GM12878 (cell line): ENCODE results near the gene C15orf39. TPM values are rescaled to one million over a fixed set of nuclear protein-coding genes. Genes with fewer than 3 reads are reported as not detected.

Experiments used
- ATAC-seq: fragments of 200-7000 bp; cut with Tn5 transposase; 3 replicates; pipeline ENCODE4 v1.9.1; 2020; ENCODE audit warnings: mild to moderate bottlenecking, moderate library complexity
- BruUV-seq: library from RNA; stranded (reverse); fragments of 400-500 nt; replicated peaks from 2 replicates; lab custom pipeline; 2021; lab: Mats Ljungman, UMichigan
- CTCF ChIA-PET: fragments of 300-600 bp; sonication (Branson Sonifier 250); formaldehyde crosslinking; extraction: SDS; loops from one replicate; lab custom pipeline; 2021; ENCODE audit warnings: inconsistent platforms; lab: Yijun Ruan, JAX
- POLR2A ChIA-PET: fragments of 350-600 bp; formaldehyde crosslinking; extraction: SDS; loops from one replicate; lab custom pipeline; 2021; ENCODE audit warnings: inconsistent platforms; lab: Charles Lee
- RAD21 ChIA-PET: fragments of 300-600 bp; sonication (Branson Sonifier 250); formaldehyde crosslinking; loops from one replicate; lab custom pipeline; 2023; ENCODE audit warnings: antibody characterized with exemption; ENCODE audit not compliant: unreplicated experiment; lab: Charles Lee
- SMC1A ChIA-PET: fragments of 300-600 bp; sonication (Branson Sonifier 250); formaldehyde crosslinking; loops from one replicate; lab custom pipeline; 2023; ENCODE audit not compliant: unreplicated experiment, uncharacterized antibody; lab: Charles Lee
- DNase-seq: peaks from one replicate; pipeline ENCODE4 v3.0.0-alpha.2; 2011; ENCODE audit warnings: low read depth, low spot score
- FAIRE-seq: peaks from 3 replicates; lab custom pipeline; 2011; peaks lifted over from hg19 to GRCh38; lab: Jason Lieb, UNC
- H2AFZ ChIP-seq: 2 replicates; pipeline ENCODE4 v1.6.0; 2011; ENCODE audit warnings: low read depth, low read length, control low read depth; ENCODE audit not compliant: control insufficient read depth
- H3K27ac ChIP-seq: 2 replicates; pipeline ENCODE4 v1.5.1; 2011; ENCODE audit warnings: control low read depth; ENCODE audit not compliant: control insufficient read depth, insufficient read depth
- H3K27me3 ChIP-seq, 2 experiments: replicated peaks in 1 of 2; 2 replicates each; pipeline versions ENCODE4 v1.6.0 to v1.6.1; 2011; ENCODE audit warnings: low read length in 1 of 2; ENCODE audit not compliant: control insufficient read depth in 2 of 2, insufficient read depth in 2 of 2
- H3K36me3 ChIP-seq, 2 experiments: 2 replicates each; pipeline ENCODE4 v1.5.1; 2011; ENCODE audit warnings: low read length in 1 of 2; ENCODE audit not compliant: control insufficient read depth in 2 of 2, insufficient read depth in 2 of 2
- H3K4me1 ChIP-seq: 2 replicates; pipeline ENCODE4 v1.6.1; 2011; ENCODE audit warnings: mild to moderate bottlenecking, low read length, moderate library complexity, mixed read lengths; ENCODE audit not compliant: control insufficient read depth, insufficient read depth
- H3K4me2 ChIP-seq: 2 replicates; pipeline ENCODE4 v1.6.0; 2011; ENCODE audit warnings: control low read depth; ENCODE audit not compliant: control insufficient read depth, insufficient read depth
- H3K4me3 ChIP-seq: fragments of 200-600 bp; sonication (generic); 2 replicates; pipeline ENCODE4 v1.5.1; 2016
- H3K79me2 ChIP-seq: 2 replicates; pipeline ENCODE4 v1.6.0; 2011; ENCODE audit warnings: low read length; ENCODE audit not compliant: control insufficient read depth, insufficient read depth
- H3K9ac ChIP-seq: 2 replicates; pipeline ENCODE4 v1.8.0; 2011; ENCODE audit warnings: low read length, control low read depth, mixed read lengths; ENCODE audit not compliant: control insufficient read depth, insufficient read depth
- H3K9me3 ChIP-seq: replicated peaks from 3 replicates; pipeline ENCODE4 v1.5.1; 2011; ENCODE audit warnings: mild to moderate bottlenecking, low read length; ENCODE audit not compliant: control insufficient read depth, insufficient read depth
- H4K20me1 ChIP-seq: 2 replicates; pipeline ENCODE4 v1.6.0; 2011; ENCODE audit not compliant: control insufficient read depth, insufficient read depth
- CBX5 ChIP-seq: sonication (generic); IDR thresholded peaks from 2 replicates; pipeline ENCODE4 v1.6.1; 2016; ENCODE audit warnings: low read depth, moderate library complexity, mild to moderate bottlenecking, inconsistent platforms
- CHD2 ChIP-seq: IDR thresholded peaks from 2 replicates; pipeline ENCODE4 v1.6.1; 2011; ENCODE audit warnings: low read depth, low read length, improper control_type of control experiment, borderline replicate concordance
- DPF2 ChIP-seq: fragments of 450-650 bp; IDR thresholded peaks from 2 replicates; pipeline ENCODE4 v1.6.1; 2017; ENCODE audit warnings: mild to moderate bottlenecking
- EED ChIP-seq: sonication (generic); IDR thresholded peaks from 2 replicates; pipeline ENCODE4 v1.6.1; 2016; ENCODE audit warnings: antibody characterized with exemption, low read depth
- ETV6 ChIP-seq, 2 experiments: fragments of 450-650 bp in 1 of 2; IDR thresholded peaks in 1 of 2; conservative IDR thresholded peaks in 1 of 2; 2 replicates each; pipeline ENCODE4 v1.6.1; 2014; ENCODE audit warnings: antibody characterized with exemption in 1 of 2, borderline replicate concordance in 1 of 2, low read depth in 1 of 2, mild to moderate bottlenecking in 1 of 2, moderate library complexity in 1 of 2
- EZH2 ChIP-seq: IDR thresholded peaks from 2 replicates; pipeline ENCODE4 v1.6.1; 2012; ENCODE audit warnings: low read depth, mild to moderate bottlenecking, control low read depth, inconsistent platforms, low read length, borderline replicate concordance; ENCODE audit not compliant: control insufficient read depth
- HDGF ChIP-seq: fragments of 450-650 bp; IDR thresholded peaks from 2 replicates; pipeline ENCODE4 v1.6.1; 2016; ENCODE audit warnings: antibody characterized with exemption
- IKZF2 ChIP-seq, 2 experiments: fragments of 450-650 bp; IDR thresholded peaks; 2 replicates each; pipeline ENCODE4 v1.6.1; 2017; ENCODE audit warnings: mild to moderate bottlenecking in 2 of 2, moderate library complexity in 2 of 2
- KDM1A ChIP-seq: fragments of 200-600 bp; sonication (generic); IDR thresholded peaks from 2 replicates; pipeline ENCODE4 v1.6.1; 2016; ENCODE audit warnings: borderline replicate concordance
- MTA3 ChIP-seq: IDR thresholded peaks from 2 replicates; pipeline ENCODE4 v1.6.1; 2012; ENCODE audit warnings: low read length, inconsistent platforms, borderline replicate concordance
- MXI1 ChIP-seq: fragments of 150-350 bp; IDR thresholded peaks from 2 replicates; pipeline ENCODE4 v1.6.1; 2011; ENCODE audit warnings: low read depth, mild to moderate bottlenecking, inconsistent platforms, low read length, improper control_type of control experiment
- MYB ChIP-seq: fragments of 150-350 bp; IDR thresholded peaks from 2 replicates; pipeline ENCODE4 v1.6.1; 2014; ENCODE audit warnings: mild to moderate bottlenecking, low read depth, low read length, borderline replicate concordance
- NFIC ChIP-seq: IDR thresholded peaks from 2 replicates; pipeline ENCODE4 v1.6.1; 2012; ENCODE audit warnings: low read depth, mild to moderate bottlenecking, inconsistent platforms, low read length, moderate library complexity
- RAD51 ChIP-seq: fragments of 450-650 bp; IDR thresholded peaks from 2 replicates; pipeline ENCODE4 v1.6.1; 2016; ENCODE audit warnings: moderate library complexity, mild to moderate bottlenecking, inconsistent platforms
- STAT1 ChIP-seq: fragments of 450-650 bp; conservative IDR thresholded peaks from 2 replicates; pipeline ENCODE4 v1.6.1; 2014; ENCODE audit warnings: antibody characterized with exemption, mild to moderate bottlenecking
- YY1 ChIP-seq: IDR thresholded peaks from 2 replicates; pipeline ENCODE4 v1.6.1; 2011; ENCODE audit warnings: low read depth, mild to moderate bottlenecking, low read length
- ZNF207 ChIP-seq: fragments of 450-650 bp; IDR thresholded peaks from 2 replicates; pipeline ENCODE4 v1.6.1; 2014; ENCODE audit warnings: antibody characterized with exemption, mild to moderate bottlenecking, borderline replicate concordance
- WGBS: methylation state at CpG from one replicate; pipeline ENCODE4 v1.1.6; 2016; ENCODE audit warnings: low lambda C conversion rate; ENCODE audit not compliant: insufficient replicate concordance, insufficient coverage; ENCODE audit errors: missing lambda C conversion rate; 5-methylcytosine and 5-hydroxymethylcytosine counted together
- in situ Hi-C: fragments of 300-500 bp; cut with MboI; formaldehyde crosslinking; loops from 9 replicates; pipeline ENCODE4 v1.14.3; 2018; ENCODE audit warnings: mixed read lengths
- intact Hi-C: fragments of 100-400 bp; cut with micrococcal nuclease; formaldehyde crosslinking; loops from one replicate; pipeline ENCODE4 v1.14.2; 2022; ENCODE audit not compliant: unreplicated experiment
- polyA plus RNA-seq, 11 experiments: library from polyadenylated mRNA; depleted of rRNA in 4 of 11; unstranded in 6 of 11; stranded (reverse) in 5 of 11; fragments of >200 nt; fragmentation: Nextera tagmentation in 4 of 11; fragmentation: Illumina TruSeq in 1 of 11; extraction: Ambion mirVana in 4 of 11; extraction: Trizol in 1 of 11; gene quantifications; 1 replicate in 1 of 11; 2 replicates in 10 of 11; pipeline versions ENCODE4 v1.2.1 to v1.2.3, GENCODE V29; 2011 to 2016; ENCODE audit warnings: inconsistent platforms in 2 of 11, missing spikeins in 2 of 11, low read depth in 1 of 11
- total RNA-seq, 4 experiments: library from RNA; depleted of rRNA in 3 of 4; stranded (reverse); fragments of >200 nt in 3 of 4; fragmentation: Illumina TruSeq in 1 of 4; extraction: Trizol in 1 of 4; gene quantifications; 2 replicates each; pipeline versions ENCODE4 v1.2.1 to v1.2.3, GENCODE V29; 2013 to 2021
- TF ChIP-seq, protein P1 (sequence below), 3 experiments: IDR thresholded peaks in 2 of 3; conservative IDR thresholded peaks in 1 of 3; 2 replicates each; pipeline ENCODE4 v1.5.1; 2011; ENCODE audit warnings: low read depth in 3 of 3, low read length in 3 of 3, mild to moderate bottlenecking in 3 of 3, control low read depth in 2 of 3, moderate library complexity in 2 of 3, inconsistent platforms in 1 of 3, mixed read lengths in 1 of 3; ENCODE audit not compliant: control insufficient read depth in 2 of 3, insufficient read depth in 1 of 3; ENCODE audit errors: extremely low read depth in 1 of 3
- TF ChIP-seq, protein P2 (sequence below): fragments of 450-650 bp; IDR thresholded peaks from 2 replicates; pipeline ENCODE4 v1.6.1; 2016; ENCODE audit warnings: mild to moderate bottlenecking, moderate library complexity, borderline replicate concordance

C15orf39 gene
- total and polyA plus RNA-seq, 10 of the 15 experiments (the other 5 are each of a cell fraction or from before 2014, with no cell fraction given), result 2.3 to 139 (median 33.0) TPM

DNA sequence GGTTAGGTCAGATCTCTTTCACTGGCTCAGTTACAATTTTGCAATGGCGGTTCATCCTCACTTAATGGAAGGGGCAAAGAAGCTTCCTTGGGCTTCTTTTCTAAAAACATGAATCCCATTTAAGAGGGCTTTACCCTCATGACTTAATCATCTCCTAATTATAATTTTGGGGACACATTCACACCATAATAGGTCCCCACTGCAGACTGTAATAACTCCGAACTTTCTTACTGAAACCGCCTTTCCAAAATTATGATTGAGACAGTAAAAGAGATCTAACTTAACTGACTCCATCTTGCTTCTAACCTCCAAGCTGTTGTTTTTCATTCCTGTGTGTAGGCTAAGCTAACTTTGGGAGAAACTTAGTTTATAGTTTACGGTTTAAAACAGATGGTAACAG, 33.3 kb upstream of the C15orf39 start:
- no peak overlapping the region for H3K4me3 ChIP-seq
- H3K27ac ChIP-seq, result no peak overlapping the region
- TF ChIP-seq ETV6 (conservative IDR thresholded peaks at IDR 0.05 in 1 of 2, IDR thresholded peaks at IDR 0.05 in 1 of 2; ENCODE audit: borderline replicate concordance in 1 of 2, low read depth in 1 of 2) (no peak), YY1 (no peak), EZH2 (no peak), HDGF (no peak), KDM1A (no peak), MTA3 (no peak), MXI1 (no peak), ZNF207 (no peak), CBX5 (no peak), RAD51 (no peak), EED (no peak), CHD2 (no peak), IKZF2 (IDR thresholded peaks at IDR 0.05) (no peak), DPF2 (no peak), MYB (no peak), NFIC (no peak), STAT1 (no peak)
- TF ChIP-seq, protein P1, sequence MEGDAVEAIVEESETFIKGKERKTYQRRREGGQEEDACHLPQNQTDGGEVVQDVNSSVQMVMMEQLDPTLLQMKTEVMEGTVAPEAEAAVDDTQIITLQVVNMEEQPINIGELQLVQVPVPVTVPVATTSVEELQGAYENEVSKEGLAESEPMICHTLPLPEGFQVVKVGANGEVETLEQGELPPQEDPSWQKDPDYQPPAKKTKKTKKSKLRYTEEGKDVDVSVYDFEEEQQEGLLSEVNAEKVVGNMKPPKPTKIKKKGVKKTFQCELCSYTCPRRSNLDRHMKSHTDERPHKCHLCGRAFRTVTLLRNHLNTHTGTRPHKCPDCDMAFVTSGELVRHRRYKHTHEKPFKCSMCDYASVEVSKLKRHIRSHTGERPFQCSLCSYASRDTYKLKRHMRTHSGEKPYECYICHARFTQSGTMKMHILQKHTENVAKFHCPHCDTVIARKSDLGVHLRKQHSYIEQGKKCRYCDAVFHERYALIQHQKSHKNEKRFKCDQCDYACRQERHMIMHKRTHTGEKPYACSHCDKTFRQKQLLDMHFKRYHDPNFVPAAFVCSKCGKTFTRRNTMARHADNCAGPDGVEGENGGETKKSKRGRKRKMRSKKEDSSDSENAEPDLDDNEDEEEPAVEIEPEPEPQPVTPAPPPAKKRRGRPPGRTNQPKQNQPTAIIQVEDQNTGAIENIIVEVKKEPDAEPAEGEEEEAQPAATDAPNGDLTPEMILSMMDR (IDR thresholded peaks at IDR 0.05 in 2 of 3, conservative IDR thresholded peaks at IDR 0.05 in 1 of 3; ENCODE audit: control insufficient read depth in 2 of 3, extremely low read depth in 1 of 3, insufficient read depth in 1 of 3, low read depth in 3 of 3, low read length in 3 of 3), result no peak
- TF ChIP-seq, protein P2, sequence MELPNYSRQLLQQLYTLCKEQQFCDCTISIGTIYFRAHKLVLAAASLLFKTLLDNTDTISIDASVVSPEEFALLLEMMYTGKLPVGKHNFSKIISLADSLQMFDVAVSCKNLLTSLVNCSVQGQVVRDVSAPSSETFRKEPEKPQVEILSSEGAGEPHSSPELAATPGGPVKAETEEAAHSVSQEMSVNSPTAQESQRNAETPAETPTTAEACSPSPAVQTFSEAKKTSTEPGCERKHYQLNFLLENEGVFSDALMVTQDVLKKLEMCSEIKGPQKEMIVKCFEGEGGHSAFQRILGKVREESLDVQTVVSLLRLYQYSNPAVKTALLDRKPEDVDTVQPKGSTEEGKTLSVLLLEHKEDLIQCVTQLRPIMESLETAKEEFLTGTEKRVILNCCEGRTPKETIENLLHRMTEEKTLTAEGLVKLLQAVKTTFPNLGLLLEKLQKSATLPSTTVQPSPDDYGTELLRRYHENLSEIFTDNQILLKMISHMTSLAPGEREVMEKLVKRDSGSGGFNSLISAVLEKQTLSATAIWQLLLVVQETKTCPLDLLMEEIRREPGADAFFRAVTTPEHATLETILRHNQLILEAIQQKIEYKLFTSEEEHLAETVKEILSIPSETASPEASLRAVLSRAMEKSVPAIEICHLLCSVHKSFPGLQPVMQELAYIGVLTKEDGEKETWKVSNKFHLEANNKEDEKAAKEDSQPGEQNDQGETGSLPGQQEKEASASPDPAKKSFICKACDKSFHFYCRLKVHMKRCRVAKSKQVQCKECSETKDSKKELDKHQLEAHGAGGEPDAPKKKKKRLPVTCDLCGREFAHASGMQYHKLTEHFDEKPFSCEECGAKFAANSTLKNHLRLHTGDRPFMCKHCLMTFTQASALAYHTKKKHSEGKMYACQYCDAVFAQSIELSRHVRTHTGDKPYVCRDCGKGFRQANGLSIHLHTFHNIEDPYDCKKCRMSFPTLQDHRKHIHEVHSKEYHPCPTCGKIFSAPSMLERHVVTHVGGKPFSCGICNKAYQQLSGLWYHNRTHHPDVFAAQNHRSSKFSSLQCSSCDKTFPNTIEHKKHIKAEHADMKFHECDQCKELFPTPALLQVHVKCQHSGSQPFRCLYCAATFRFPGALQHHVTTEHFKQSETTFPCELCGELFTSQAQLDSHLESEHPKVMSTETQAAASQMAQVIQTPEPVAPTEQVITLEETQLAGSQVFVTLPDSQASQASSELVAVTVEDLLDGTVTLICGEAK, result no peak
- H3K4me2 ChIP-seq, result no peak overlapping the region
- ATAC-seq (no peak), DNase-seq (no peak), FAIRE-seq (no peak)
- H3K79me2 ChIP-seq, result no peaks in the 10 kb centered on the region
- 98% methylated on average over 4 of the region's 4 CpGs for WGBS
- H3K9ac ChIP-seq, result no peak overlapping the region
- intact Hi-C loops, result no loop called here
- H4K20me1 ChIP-seq, result no peaks in the 10 kb centered on the region
- CTCF ChIA-PET, result no interaction called here
- RAD21 ChIA-PET, result no interaction called here
- H3K9me3 ChIP-seq, result no peaks in the 10 kb centered on the region; the same call in 2 of the 3 replicates
- no peak overlapping the region for H2AFZ ChIP-seq
- no peaks in the 10 kb centered on the region for H3K36me3 ChIP-seq
- SMC1A ChIA-PET, result no interaction called here
- BruUV-seq, result no TSS peak
- POLR2A ChIA-PET, result no interaction called here
- in situ Hi-C loops, result no loop called here
- H3K4me1 ChIP-seq, result peaks cover 24% of the 10 kb centered on the region
- no peaks in the 10 kb centered on the region for H3K27me3 ChIP-seq
